GM15510 (cell line): ENCODE data around the gene EPHA2.

Experiments used
- POLR2A ChIP-seq: IDR thresholded peaks from 3 replicates; pipeline ENCODE4 v1.6.1; 2011; ENCODE audit warnings: borderline replicate concordance; ENCODE audit not compliant: insufficient read length; ENCODE audit errors: extremely low read depth

Gene EPHA2

DNA sequence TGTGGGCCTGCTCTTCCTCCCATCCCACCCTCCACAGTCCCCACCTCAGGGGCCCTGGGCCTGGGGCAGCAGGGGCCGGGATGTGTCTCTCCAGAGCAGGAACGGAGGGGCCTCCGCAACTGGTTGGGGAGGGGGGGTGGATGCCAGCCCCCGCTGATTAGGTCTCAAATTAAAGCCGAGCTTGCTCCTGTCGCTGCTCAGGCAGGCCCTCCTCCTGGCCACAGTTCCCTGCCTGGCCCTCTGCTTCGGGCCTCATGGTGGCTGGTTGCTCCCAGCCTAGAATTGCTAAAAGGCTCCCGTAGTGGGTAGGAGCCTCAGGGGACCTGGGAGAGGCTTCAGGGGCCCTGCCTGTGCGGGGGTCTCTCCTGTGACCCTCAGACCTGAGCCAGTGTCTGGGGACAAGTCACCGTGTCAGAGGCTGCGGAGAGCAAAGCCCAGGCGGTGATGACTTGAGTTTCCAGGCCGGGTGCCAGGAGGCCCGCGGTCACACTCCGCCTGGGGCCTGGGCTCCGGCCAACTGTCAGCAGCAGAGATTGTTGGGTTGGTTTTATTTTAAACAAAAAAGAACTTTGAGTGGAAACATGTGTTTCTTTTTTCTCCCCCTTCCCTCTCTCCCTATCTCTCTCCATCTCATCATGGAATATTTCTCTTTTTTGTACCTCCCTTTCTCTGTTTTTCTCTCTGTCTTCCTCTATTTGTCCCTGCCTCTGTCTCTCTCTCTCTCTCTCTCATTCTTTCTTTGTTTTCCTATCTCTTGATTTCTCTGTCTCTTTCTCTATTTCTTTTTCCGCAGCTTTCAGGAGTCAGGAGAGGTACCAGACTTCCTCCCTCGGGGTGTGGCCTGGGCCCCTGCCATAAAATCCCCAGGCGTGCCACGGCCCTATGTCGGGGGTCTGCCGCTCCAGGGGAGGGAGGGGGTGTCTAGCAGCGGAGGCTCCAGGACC lies 20.0 kb upstream of the EPHA2 start:
- TF ChIP-seq POLR2A, result no peak

DNA sequence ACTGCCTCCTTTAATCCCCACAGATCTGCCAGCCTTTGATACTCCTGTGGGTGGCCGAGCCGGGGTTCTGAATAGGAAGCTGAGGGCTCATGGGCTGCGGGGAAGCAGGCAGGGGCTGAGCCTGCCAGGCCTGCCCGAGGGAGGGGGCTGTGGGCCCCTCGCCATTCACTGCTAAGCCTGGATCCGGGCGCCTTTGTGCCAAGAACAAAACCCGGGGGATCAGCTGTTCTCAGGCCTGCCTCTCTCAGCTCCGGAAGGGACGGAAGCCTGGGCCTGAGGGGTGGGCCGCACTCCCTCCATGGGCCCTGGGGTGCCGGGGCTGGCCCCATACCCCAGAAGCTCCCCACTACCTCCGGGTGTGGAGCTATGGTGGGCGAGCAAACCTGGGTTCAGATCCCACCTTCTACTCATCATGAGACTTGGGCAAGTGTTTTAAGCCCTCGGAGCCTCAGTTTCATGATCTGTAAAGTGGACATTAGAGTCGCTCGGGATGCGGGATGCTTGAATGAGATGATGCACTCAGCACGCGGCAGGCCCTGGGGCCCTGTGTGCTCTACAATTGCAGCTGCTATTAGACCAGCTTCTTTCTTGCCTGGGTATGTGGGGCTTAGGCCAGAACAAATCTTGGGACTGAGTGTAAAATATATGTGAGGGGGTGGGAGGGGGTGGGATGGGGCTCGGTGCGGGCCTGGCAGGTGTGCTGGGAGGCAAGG lies 19.2 kb upstream of the EPHA2 start:
- no peak for TF ChIP-seq POLR2A

DNA sequence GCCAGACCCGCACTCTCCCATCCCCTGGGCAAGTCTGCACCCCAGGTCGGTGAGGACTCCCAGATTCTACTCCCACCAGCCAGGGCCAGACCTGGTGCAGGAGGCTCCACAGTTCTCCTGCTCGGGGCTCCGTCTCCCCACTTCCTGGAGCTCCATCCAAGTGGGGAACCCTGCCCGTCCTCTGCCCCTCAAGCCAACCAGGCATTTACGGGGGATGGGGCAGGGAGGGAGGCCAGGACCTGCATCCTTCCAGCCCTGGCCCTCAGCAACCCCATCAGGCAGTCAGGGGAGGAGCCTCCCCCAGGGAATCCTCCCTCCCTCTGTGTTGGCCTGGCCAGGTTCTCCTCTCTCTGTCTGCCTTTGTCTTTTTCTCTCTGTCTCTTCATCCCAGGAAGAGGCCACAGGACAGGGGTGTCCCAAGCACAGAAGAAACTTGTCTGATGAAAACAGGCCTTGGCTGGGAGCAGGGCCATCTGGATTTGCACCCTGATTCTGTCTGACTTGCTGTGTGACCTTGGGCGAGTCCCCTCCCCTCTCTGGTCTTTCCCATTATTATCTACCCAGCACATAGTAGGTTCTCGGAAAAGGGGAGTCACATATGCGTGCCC lies 18.5 kb upstream of the EPHA2 start:
- no peak for TF ChIP-seq POLR2A

DNA sequence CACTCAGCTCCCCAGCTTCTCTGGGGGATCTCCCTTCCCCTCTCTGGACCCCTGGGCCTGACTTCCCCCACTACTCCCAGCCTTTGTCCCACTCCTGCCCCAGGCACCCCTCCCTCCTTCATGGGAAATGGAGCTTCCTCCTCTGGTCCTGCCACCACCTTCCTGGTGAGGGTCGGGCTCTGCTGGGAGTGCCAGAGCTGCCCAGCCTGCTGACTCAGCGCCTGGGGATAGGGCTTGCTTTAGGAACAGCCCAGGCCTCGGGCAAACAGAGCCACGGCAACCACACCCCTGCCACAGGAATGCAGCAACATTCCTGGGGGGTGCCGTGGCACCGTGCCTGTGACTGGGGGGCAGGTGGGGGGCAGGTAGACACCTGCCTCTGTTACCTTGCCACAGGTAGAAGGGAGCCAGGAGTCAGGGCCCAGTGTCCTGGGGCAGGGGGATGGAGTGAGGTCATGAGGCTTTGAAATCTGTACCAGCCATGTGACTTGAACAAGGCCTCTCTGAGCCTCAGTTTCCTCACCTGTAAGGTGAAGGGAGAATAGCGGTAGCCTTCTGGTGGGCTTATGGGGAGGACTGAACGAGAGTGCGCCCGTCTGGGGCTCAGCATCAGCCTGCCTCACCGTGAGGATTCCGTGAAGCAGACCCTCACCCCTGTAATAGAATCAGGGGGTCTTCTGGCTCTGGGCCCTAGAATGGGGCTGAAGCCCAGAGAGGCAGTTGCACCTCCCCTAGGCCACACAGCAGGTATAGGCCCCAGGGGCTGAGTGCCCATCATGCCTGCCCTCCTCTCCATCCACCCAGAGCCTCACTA lies 17.8 kb upstream of the EPHA2 start:
- no peak for TF ChIP-seq POLR2A

DNA sequence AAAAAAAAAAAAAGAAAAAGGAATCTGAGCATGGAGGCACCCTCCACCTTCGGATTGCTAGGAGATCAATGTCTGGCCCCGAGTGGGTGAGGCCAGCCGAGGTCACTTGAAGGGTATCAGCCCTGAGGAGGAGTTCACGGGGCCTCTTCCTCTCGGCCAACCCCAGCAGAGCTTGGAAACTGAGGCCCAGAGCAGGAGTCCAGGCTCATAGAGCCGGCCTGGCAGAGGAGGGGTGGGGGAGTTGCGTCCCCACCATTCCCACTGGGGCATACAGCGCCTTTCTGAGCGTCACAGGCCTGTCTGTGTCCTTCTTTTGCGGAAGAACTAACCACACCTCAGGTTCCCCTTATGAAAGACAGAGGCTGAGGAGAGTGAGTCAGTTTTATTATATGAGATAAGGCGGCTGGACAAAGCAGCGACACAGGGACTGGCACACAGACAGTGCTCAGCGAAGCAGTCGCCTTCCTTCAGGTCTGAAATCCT lies 17.1 kb upstream of the EPHA2 start:
- no peak for TF ChIP-seq POLR2A

DNA sequence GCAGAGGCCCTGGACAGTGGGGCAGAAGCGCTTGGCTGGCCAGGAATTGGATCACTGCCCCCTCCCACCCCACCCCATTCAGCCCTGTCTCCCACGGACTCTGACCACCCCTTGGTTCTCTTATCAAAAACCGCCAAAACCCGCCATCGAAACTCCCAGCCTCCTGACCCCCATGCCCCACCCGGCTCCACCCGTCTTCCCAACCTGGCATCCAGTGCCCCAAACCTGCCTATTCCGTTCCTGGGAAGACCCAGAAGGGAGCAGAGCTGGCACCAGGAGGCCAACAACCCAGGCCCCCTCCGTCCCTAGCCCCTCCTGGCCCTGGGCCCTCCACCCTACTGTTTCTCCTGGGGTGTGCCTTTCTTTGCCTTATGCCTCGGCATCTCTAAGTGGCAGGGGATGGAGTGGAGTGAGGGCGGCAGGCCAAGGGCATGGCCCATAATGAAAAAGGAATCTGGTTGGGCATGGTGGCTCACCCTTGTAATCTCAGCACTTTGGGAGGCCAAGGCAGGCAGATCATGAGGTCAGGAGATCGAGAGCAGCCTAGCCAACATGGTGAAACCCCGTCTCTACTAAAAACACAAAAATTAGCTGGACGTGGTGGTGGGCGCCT lies 16.5 kb upstream of the EPHA2 start:
- TF ChIP-seq POLR2A, result no peak

DNA sequence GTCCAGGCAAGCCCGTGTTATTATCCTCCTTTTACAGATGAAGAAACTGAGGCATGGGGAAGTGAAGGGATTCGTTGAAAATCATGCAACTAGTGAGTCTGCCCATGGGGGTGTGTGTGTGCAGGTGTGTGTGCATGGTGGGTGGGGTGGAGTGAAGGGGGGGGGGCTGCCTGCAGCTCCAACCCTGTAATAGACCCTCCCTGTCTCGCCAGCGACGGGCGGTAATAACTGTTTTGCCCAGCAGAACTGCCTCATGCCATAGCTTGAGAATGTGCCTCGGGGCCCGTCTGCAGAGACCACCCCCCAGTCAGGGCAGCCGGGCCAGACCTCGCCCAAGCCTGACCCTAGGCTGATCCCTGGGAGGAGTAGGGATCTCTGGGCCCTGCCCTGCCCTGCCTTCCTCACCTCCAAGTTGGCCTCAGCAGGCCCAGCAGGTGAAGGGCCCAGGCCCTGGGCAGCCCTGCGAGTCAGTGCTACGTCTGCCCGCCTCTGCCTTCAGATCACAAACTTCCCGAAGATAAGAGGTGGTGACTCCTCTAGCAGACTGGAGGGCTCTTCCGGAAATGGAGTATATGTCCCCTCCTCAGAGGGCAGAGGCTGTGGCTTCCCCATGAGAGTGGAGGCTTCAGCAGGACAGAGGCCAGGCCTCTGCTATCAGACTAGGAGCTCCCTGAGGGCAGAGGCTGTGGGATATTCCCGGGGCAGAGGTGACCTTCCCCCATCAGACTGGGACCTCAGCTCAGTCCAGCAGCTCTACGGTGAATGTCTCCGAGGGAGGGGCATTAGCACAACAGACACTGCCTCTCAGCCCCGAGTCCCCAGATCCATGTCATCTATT lies 15.7 kb upstream of the EPHA2 start:
- TF ChIP-seq POLR2A, result no peak

DNA sequence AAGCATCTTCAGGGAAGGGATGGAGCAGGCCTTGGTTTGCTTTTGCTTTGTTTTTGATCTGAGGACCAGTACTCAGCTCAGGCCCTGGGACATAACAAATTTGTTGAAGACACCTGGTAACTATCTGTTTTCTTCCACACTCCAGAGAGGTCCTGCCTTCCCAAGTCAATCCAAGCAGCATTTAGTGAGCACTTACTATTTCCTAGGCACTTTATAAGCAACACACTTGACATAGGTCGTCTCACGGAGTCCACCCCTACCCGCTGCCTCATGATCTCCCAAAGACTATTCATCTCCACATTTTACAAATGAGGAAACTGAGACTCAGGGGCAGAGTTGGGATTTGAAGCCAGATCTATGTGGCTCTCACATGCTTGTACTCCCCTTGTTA lies 14.4 kb upstream of the EPHA2 start:
- TF ChIP-seq POLR2A, result no peak

DNA sequence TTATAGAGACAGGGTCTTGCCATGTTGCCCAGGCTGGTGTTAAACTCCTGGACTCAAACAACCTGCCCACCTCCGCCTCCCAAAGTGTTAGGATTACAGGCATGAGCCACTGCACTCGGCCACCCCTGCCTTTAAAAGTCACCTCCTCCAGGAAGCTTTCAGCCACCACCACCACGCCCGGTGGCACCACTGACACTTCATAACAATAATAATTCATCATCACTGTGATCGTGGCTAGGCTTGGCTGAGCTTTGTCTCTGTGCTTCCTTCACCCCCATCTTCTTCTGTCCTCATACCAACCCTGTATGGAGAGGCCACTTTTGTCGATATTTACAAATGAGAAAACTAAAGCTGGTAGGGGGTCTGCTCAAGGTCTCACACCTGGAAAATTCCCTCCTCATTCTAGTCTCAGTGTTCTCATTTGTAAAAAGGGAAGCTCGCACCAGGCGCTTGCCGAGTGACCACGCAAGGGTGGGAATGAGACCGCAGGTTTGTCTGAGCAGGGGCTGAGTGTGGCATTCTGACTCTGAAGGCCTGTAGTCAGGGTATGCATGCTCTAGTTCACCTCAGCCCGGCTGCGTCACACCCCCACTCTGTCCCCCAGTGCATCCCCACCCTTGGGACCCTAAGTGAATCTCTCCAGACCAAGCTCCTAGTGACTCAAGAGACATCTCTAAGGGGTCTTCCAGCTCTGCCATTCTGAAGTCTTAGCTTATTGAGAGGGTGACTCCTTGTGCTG lies 12.9 kb upstream of the EPHA2 start:
- TF ChIP-seq POLR2A, result no peak

DNA sequence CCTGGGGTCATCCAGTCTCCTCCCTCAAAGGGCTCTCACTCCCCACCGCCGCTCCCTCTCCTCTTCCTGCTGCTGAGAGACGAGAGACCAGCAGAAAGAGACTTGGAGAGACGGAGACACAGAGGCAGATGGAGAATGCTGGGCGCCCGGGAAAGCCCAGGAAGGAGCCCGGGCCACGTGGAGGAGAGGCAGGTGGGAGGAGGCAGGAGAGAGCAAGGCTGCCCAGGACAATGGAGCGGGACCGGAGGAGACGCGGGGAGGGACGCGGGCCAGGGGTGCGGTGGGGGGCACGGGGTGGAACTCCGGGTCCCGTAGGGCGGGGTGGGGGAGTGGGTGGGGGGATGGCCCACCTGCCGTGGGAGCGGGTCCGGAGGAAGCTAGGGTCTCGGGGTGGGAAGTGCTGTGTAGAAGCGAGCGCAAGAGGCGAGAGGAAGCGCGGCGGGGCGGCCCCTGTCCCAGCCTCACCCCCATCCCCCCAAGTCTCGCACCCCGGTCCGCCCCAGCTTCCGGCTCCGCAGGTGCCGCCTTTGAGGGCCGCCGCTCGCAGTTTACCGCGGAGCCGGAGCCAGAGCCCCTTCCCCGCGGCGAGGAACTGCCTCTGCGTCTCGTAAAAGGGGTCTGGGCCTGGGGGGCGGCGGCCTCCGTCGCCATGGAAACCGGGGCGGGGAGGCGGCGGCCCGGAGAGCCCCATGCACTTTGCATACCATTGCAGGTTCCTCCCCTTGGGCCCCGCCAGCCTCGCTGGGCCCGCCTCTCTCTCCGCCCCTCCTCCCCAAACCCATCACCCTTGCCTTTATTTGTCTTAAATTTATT lies 11.7 kb upstream of the EPHA2 start:
- no peak for TF ChIP-seq POLR2A

DNA sequence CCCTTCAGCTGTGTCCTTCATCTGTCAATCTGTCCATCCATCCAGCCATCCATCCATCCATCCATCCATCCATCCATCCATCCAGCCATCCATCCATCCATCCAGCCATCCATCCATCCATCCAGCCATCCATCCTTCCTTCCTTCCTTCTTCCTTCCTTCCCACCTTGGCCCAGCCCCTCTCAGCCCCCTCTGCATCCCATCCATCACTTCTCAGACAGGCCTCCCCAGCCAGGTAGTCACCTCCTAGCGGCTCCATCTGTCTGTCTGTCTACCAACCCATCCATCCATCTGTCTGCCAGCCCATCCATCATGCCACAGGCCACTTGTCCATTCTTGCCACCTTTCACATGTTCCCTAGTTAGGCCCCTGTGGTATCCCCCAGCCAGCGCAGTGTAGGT lies 10.2 kb upstream of the EPHA2 start:
- no peak for TF ChIP-seq POLR2A

DNA sequence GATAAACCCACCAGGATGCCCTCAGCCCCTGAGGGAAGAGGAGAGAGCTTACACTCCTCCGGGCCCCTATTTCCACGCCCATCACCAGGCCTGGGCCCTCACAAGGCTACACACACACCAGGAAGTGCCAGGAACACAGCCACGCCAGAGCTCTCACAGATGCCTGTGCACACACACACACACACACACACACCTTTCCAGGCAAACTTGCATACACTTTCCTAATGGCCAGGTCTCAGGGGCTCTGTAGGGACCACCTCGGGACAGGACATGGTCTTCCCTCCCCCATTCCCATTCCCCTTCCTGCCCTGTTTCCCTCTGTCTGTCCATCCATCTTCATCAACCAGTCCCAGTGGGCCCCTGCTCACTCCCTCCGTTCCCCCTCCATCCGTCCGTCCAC lies 9.7 kb upstream of the EPHA2 start:
- TF ChIP-seq POLR2A, result no peak
